CD4-positive, CD25-positive, alpha-beta regulatory T cell (primary cell): Measurements from ENCODE around the gene PPP4C. TPM values are rescaled to one million over a fixed set of nuclear protein-coding genes. Genes with fewer than 3 reads are reported as not detected.
A peak's percentile ranks its signal among the peaks of the same experiment; 100 is the strongest.
"Not testable (repeated sequence)": the region's sequence is repeated elsewhere in the genome, so short reads cannot be mapped to it uniquely, and the experiment has no call there.

Source experiments
- ATAC-seq, 2 donors: fragments of 150-1000 bp; cut with Tn5 transposase; one replicate each; pipeline ENCODE4 v1.10.0; 2021; ENCODE audit warnings: low read depth in 2 of 2, moderate number of reproducible peaks in 2 of 2, moderate library complexity in 1 of 2
- DNase-seq, 3 donors: peaks; one replicate each; pipeline versions ENCODE4 v3.0.0 to v3.0.0-alpha.2; 2012 to 2022; ENCODE audit warnings: mixed read lengths in 1 of 3
- H3K27ac ChIP-seq: one replicate; pipeline ENCODE4 v1.7.0; 2013; ENCODE audit warnings: mild to moderate bottlenecking, low read length; ENCODE audit not compliant: insufficient read depth, poor library complexity, severe bottlenecking
- H3K27me3 ChIP-seq: one replicate; pipeline ENCODE4 v1.7.0; 2013; ENCODE audit warnings: low read length; ENCODE audit not compliant: control insufficient read depth, insufficient read depth
- H3K36me3 ChIP-seq: one replicate; pipeline ENCODE4 v1.7.0; 2013; ENCODE audit warnings: mild to moderate bottlenecking, low read length, moderate library complexity; ENCODE audit not compliant: control insufficient read depth, insufficient read depth
- H3K4me1 ChIP-seq: 2 replicates; pipeline ENCODE4 v1.7.0; 2013; ENCODE audit warnings: mild to moderate bottlenecking, low read length; ENCODE audit not compliant: insufficient read depth, control insufficient read depth, poor library complexity, severe bottlenecking
- H3K4me3 ChIP-seq: one replicate; pipeline ENCODE4 v1.7.0; 2013; ENCODE audit warnings: low read depth, mild to moderate bottlenecking, low read length, moderate library complexity
- H3K9me3 ChIP-seq, 2 experiments: 1 replicate in 1 of 2; 2 replicates in 1 of 2; pipeline ENCODE4 v1.7.0; 2013; ENCODE audit warnings: low read length in 2 of 2, mild to moderate bottlenecking in 1 of 2, moderate library complexity in 1 of 2; ENCODE audit not compliant: control insufficient read depth in 2 of 2
- H3K27ac Mint-ChIP-seq, 3 donors: one replicate each; pipeline ENCODE4 v1.8.0; 2020 to 2022; ENCODE audit warnings: mild to moderate bottlenecking in 3 of 3, mixed read lengths in 3 of 3, moderate library complexity in 2 of 3
- H3K27me3 Mint-ChIP-seq: one replicate; pipeline ENCODE4 v1.8.0; 2022; ENCODE audit warnings: mild to moderate bottlenecking, mixed read lengths
- H3K36me3 Mint-ChIP-seq: one replicate; pipeline ENCODE4 v1.8.0; 2020; ENCODE audit warnings: mixed read lengths
- H3K4me1 Mint-ChIP-seq, 4 donors: one replicate each; pipeline ENCODE4 v1.8.0; 2020 to 2022; ENCODE audit warnings: mixed read lengths in 4 of 4, mild to moderate bottlenecking in 1 of 4
- H3K4me3 Mint-ChIP-seq, 4 donors: one replicate each; pipeline ENCODE4 v1.8.0; 2020 to 2022; ENCODE audit warnings: mild to moderate bottlenecking in 4 of 4, mixed read lengths in 4 of 4, moderate library complexity in 3 of 4
- H3K9me3 Mint-ChIP-seq, 7 donors: one replicate each; pipeline ENCODE4 v1.8.0; 2020 to 2022; ENCODE audit warnings: mixed read lengths in 7 of 7, mild to moderate bottlenecking in 3 of 7, moderate library complexity in 2 of 7
- polyA plus RNA-seq, 4 donors: library from polyadenylated mRNA; unstranded; fragments of 300-500 nt; fragmentation: Illumina TruSeq; gene quantifications; one replicate each; pipeline ENCODE4 v1.2.3, GENCODE V29; 2021
- total RNA-seq: library from RNA; stranded (reverse); gene quantifications from one replicate; pipeline ENCODE4 v1.2.3, GENCODE V29; 2022

Gene PPP4C
- total and polyA plus RNA-seq, 5 donors from 2014 or later: 97.0 to 289 (median 242) TPM

DNA sequence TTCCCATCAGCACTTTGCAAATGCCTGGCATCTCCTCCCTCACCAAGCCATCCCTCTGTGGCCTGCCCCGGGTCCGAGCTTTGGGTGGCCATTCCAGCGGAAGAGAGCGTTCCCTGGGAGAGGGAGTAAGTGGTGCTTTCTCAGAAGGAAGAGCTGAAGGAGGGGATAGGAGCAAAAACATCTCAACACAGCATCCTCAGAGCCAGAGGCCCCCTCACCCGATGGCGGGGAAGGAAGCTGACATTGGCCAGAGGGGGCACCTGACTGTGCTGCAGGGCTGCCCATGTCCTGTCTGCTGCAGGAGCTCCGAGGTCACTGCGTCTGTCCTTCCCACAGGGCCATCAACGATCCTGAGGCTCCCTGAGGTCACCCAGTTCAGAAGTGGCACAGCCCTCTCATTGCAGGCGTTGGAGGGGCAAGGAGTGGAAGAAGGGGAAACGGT lies 44.3 kb upstream of the PPP4C start:
- H3K9me3 Mint-ChIP-seq: peaks cover 0 to 1% (median 0%) of the 10 kb centered on the region in 7 donors
- peak overlapping the region in 1 of 3 donors; percentile 43 for H3K27ac Mint-ChIP-seq
- no peak overlapping the region for H3K4me3 ChIP-seq
- peaks cover 3% of the 10 kb centered on the region for H3K27me3 ChIP-seq
- peaks cover 60% of the 10 kb centered on the region for H3K27me3 Mint-ChIP-seq
- peaks cover 4 to 17% (median 9%) of the 10 kb centered on the region in 4 donors for H3K4me1 Mint-ChIP-seq
- no peaks in the 10 kb centered on the region for H3K36me3 Mint-ChIP-seq
- peak overlapping the region in 2 of 4 donors; percentile 10 to 24 for H3K4me3 Mint-ChIP-seq
- ATAC-seq (no peak), DNase-seq (no peak)
- H3K4me1 ChIP-seq: peaks cover 13% of the 10 kb centered on the region
- no peaks in the 10 kb centered on the region for H3K36me3 ChIP-seq
- no peaks in the 10 kb centered on the region for H3K9me3 ChIP-seq
- no peak overlapping the region for H3K27ac ChIP-seq

GRCh38 chr16:30032083-30032819 lies 43.5 kb upstream of the PPP4C start:
- peaks cover 4 to 14% (median 8%) of the 10 kb centered on the region in 4 donors for H3K4me1 Mint-ChIP-seq
- H3K9me3 ChIP-seq: no peaks in the 10 kb centered on the region
- H3K27ac ChIP-seq: no peak overlapping the region
- H3K27ac Mint-ChIP-seq: no peak overlapping the region
- DNase-seq: peak; percentile 41 to 77 (median 62)
- peaks cover 3% of the 10 kb centered on the region for H3K27me3 ChIP-seq
- peak overlapping the region in 3 of 4 donors; percentile 29 to 64 (median 36) for H3K4me3 Mint-ChIP-seq
- peaks cover 0 to 1% (median 0%) of the 10 kb centered on the region in 7 donors for H3K9me3 Mint-ChIP-seq
- peaks cover 52% of the 10 kb centered on the region for H3K27me3 Mint-ChIP-seq
- H3K4me3 ChIP-seq: no peak overlapping the region
- H3K36me3 Mint-ChIP-seq: no peaks in the 10 kb centered on the region
- peaks cover 13% of the 10 kb centered on the region for H3K4me1 ChIP-seq
- ATAC-seq: peak; percentile 38 to 43
- H3K36me3 ChIP-seq: no peaks in the 10 kb centered on the region

GRCh38 chr16:30033270-30033669 lies 42.5 kb upstream of the PPP4C start:
- Mint-ChIP-seq H3K27me3 (peaks cover 42% of the 10 kb centered on the region), H3K9me3 (no peaks in the 10 kb centered on the region), H3K4me1 (peaks cover 4 to 14% (median 8%) of the 10 kb centered on the region in 4 donors), H3K4me3 (no peak overlapping the region), H3K36me3 (no peaks in the 10 kb centered on the region), H3K27ac (no peak overlapping the region)
- ATAC-seq (no peak), DNase-seq (peak in 1 of 3 donors; percentile 14)
- Histone ChIP-seq H3K27me3 (peaks cover 3% of the 10 kb centered on the region), H3K4me3 (no peak overlapping the region), H3K9me3 (no peaks in the 10 kb centered on the region), H3K36me3 (no peaks in the 10 kb centered on the region), H3K4me1 (peaks cover 13% of the 10 kb centered on the region), H3K27ac (no peak overlapping the region)

DNA sequence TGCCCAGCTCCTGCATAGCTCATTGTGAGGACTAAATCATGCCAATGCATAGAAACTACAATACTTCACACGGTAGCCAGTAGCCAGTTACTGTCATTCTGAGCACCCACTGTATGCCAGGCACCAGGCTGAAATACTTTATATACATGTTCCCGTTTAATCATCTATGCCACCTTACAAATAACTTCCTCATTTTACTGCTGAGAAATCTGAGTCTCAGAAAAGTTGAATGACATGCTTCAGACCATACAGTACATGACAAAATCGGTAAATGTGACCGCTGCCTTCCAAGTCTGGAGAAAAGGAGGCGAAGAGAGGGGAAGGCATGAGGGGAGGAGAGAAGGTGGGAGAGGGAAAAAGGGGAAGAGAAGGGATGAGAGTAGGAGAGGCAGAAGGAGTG lies 35.6 kb upstream of the PPP4C start:
- H3K27me3 ChIP-seq: no peaks in the 10 kb centered on the region
- Mint-ChIP-seq H3K4me3 (no peak overlapping the region), H3K36me3 (no peaks in the 10 kb centered on the region), H3K4me1 (no peaks in the 10 kb centered on the region), H3K27me3 (peaks cover 16% of the 10 kb centered on the region), H3K27ac (no peak overlapping the region), H3K9me3 (no peaks in the 10 kb centered on the region)
- no peak overlapping the region for H3K4me3 ChIP-seq
- H3K9me3 ChIP-seq: no peaks in the 10 kb centered on the region
- H3K27ac ChIP-seq: no peak overlapping the region
- no peak for ATAC-seq
- no peaks in the 10 kb centered on the region for H3K4me1 ChIP-seq
- no peaks in the 10 kb centered on the region for H3K36me3 ChIP-seq
- no peak for DNase-seq

DNA sequence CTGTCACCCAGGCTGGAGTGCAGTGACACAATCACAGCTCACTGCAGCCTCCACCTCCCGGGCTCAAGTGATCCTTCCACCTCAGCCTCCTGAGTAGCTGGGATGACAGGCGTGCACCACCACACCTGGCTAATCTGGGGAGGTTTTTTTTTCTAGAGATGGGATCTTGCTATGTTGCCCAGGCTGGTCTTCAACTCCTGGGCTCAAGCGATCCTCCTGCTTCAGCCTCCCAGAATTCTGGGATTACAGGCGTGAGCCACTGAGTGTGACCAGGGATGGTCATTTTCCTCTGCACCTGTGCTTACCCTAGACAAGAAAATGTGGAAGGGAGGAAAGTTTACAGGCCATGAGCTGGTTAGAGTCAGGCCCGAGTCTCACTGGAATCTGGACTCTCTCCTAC lies 35.1 kb upstream of the PPP4C start:
- DNase-seq, H3K27me3 ChIP-seq, H3K4me3 ChIP-seq, H3K4me1 Mint-ChIP-seq, H3K4me1 ChIP-seq, H3K36me3 Mint-ChIP-seq, H3K4me3 Mint-ChIP-seq, ATAC-seq, H3K27ac ChIP-seq, H3K9me3 ChIP-seq, H3K27ac Mint-ChIP-seq, H3K9me3 Mint-ChIP-seq, H3K36me3 ChIP-seq: not testable (repeated sequence)
- H3K27me3 Mint-ChIP-seq: peaks cover 12% of the 10 kb centered on the region

- no peaks in the 10 kb centered on the region for H3K36me3 Mint-ChIP-seq
- Histone ChIP-seq H3K4me1 (no peaks in the 10 kb centered on the region), H3K4me3 (no peak overlapping the region), H3K27ac (no peak overlapping the region), H3K9me3 (no peaks in the 10 kb centered on the region), H3K36me3 (no peaks in the 10 kb centered on the region), H3K27me3 (no peaks in the 10 kb centered on the region)
- peaks cover 0 to 1% (median 0%) of the 10 kb centered on the region in 7 donors for H3K9me3 Mint-ChIP-seq
- DNase-seq: peak in 2 of 3 donors; percentile 39 to 43
- ATAC-seq: no peak
- no peak overlapping the region for H3K4me3 Mint-ChIP-seq
- H3K27ac Mint-ChIP-seq: no peak overlapping the region
- H3K4me1 Mint-ChIP-seq: no peaks in the 10 kb centered on the region
- peaks cover 12% of the 10 kb centered on the region for H3K27me3 Mint-ChIP-seq
These were observed 34.0 kb upstream of the PPP4C start for GRCh38 chr16:30041841-30042240.

DNA sequence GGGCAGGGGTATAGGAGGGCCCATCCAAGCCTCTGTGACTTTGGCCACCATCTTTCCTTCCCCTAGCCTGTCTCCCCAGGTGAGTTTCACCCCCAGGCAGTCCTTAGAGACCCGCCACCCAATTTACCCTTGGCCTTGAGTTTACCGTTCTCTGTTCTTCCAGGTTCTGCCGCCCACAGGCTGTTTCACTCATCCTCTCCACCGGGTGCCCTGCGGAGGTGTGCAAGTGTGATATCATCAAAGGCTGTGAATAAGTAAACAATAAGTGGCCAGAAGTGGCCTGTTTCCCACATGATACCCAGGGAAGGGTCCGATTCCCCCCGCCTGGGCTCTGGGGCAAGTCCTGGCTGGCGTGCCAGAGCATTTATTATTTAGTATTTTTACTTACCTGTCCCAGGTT lies 29.6 kb upstream of the PPP4C start:
- Mint-ChIP-seq H3K27me3 (peaks cover 8% of the 10 kb centered on the region), H3K4me3 (no peak overlapping the region), H3K9me3 (peaks cover 0 to 1% (median 0%) of the 10 kb centered on the region in 7 donors), H3K4me1 (no peaks in the 10 kb centered on the region), H3K27ac (no peak overlapping the region), H3K36me3 (no peaks in the 10 kb centered on the region)
- Histone ChIP-seq H3K4me1 (no peaks in the 10 kb centered on the region), H3K27ac (no peak overlapping the region), H3K4me3 (no peak overlapping the region), H3K36me3 (no peaks in the 10 kb centered on the region), H3K27me3 (no peaks in the 10 kb centered on the region), H3K9me3 (no peaks in the 10 kb centered on the region)
- no peak for ATAC-seq
- no peak for DNase-seq

GRCh38 chr16:30046588-30046987 lies 29.2 kb upstream of the PPP4C start:
- peaks cover 0 to 1% (median 0%) of the 10 kb centered on the region in 7 donors for H3K9me3 Mint-ChIP-seq
- H3K4me3 ChIP-seq: no peak overlapping the region
- H3K27ac Mint-ChIP-seq: no peak overlapping the region
- no peaks in the 10 kb centered on the region for H3K36me3 ChIP-seq
- no peak for DNase-seq
- H3K9me3 ChIP-seq: no peaks in the 10 kb centered on the region
- no peaks in the 10 kb centered on the region for H3K4me1 ChIP-seq
- H3K27ac ChIP-seq: no peak overlapping the region
- no peaks in the 10 kb centered on the region for H3K4me1 Mint-ChIP-seq
- H3K4me3 Mint-ChIP-seq: no peak overlapping the region
- peaks cover 7% of the 10 kb centered on the region for H3K27me3 Mint-ChIP-seq
- H3K36me3 Mint-ChIP-seq: no peaks in the 10 kb centered on the region
- no peaks in the 10 kb centered on the region for H3K27me3 ChIP-seq
- ATAC-seq: no peak
